NCI-H128 (cell line): Measurements from ENCODE around the gene OR5B17.
"Not testable (repeated sequence)": the region's sequence is repeated elsewhere in the genome, so short reads cannot be mapped to it uniquely, and the experiment has no call there.

Source experiments
- DNase-seq: peaks from one replicate; lab custom pipeline; 2025; ENCODE audit not compliant: unreplicated experiment; lab: John Stamatoyannopoulos, UW

The OR5B17 gene

DNA sequence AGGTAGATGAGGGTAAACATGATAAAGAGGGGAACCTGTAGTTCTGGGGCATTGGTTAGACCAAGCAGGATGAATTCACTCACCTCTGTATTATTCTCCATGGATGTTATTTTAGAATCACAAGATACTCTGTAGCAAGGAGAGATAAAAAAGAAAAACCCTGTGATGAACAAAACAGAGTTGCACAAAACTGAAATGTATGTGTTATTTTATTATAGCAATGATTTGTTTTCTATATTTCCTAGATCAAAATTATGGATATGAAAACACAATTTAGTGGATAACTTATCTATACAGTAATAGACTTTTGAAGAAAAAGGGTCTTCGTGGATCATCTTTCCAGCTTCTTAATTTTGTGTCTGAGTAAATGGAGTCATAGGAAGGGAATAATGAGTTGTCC is at the start of gene OR5B17:
Gene OR5B17, minus strand, starts transcription at position 101 of the 400 bp plus-strand sequence. Its CDS starts 0 bp downstream, at position 101.
- no peak for DNase-seq

DNA sequence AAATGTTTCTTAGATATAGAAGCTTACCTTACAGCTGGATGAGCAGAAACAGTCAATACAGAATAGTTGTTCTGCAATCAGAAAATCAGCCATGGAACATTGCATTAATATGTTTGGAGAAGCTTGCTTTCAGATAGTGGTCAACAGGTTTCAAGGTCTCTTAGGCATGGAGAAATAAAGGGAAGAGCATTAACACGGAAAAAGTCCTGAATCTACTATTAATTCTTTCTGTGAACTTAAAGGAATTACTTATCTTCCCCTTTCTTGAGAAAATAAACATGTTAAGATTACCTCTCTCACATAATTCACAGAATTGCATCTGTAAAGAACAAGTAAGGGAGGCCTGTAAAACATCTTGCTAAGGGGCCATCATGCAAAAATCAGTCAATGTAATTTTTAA is 47.9 kb upstream of the OR5B17 start, which contains the start of gene OR5B3:
Gene OR5B3, minus strand, starts transcription at position 101 of the 400 bp plus-strand sequence. CDS start 3,465 bp downstream, outside the sequence.
- DNase-seq: no peak

GRCh38 chr11:58399622-58400021 is 40.8 kb upstream of the OR5B17 start:
- not testable (repeated sequence) for DNase-seq

GRCh38 chr11:58395581-58395980 is 36.7 kb upstream of the OR5B17 start:
- DNase-seq: no peak

DNA sequence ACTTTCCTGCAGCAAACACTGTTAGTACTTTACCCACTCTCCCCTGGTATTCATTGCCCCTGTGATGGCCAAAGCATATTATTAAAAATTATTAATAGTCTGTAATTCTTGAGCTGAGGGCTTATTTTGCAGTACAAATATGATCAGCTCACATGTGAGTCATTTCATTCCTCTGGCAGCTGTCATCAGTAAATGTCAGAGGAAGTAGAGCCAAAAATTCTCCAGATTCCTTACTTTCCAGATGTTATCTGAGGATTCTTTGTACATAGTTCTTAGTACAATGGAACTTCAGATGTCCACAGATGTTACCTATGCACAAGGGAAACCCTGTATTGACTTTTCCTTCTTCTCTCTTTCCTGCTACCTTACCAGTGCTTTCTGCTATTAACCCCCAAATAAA is 35.3 kb upstream of the OR5B17 start:
- DNase-seq: no peak

DNA sequence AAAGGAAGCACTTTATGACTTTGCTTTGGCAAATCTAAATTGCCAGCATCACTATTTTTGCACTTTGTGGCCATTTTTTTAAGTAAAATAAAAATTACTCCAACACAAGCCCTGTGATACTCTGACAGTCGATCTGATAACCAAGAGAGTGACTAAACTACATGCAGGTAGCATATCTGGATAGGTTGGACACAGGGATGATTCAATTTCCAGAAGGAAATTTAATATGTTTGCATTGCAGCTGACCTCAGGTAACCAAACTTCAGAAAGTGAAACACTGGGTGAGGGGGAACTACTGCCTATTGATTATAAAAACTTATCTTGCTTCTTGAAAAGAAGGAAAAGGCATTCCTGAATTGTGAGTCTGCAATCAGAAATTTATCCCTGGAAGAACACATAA is 33.9 kb upstream of the OR5B17 start:
- no peak for DNase-seq

GRCh38 chr11:58391879-58392278 is 33.0 kb upstream of the OR5B17 start:
- DNase-seq: no peak

GRCh38 chr11:58390551-58391063 is 31.7 kb upstream of the OR5B17 start:
- DNase-seq: no peak

GRCh38 chr11:58354727-58355126 is 4.1 kb downstream of the OR5B17 start:
- no peak for DNase-seq

- DNase-seq: no peak
These were observed 13.7 kb downstream of the OR5B17 start for GRCh38 chr11:58345204-58345603.

GRCh38 chr11:58334708-58335107 is 24.2 kb downstream of the OR5B17 start:
- no peak for DNase-seq

DNA sequence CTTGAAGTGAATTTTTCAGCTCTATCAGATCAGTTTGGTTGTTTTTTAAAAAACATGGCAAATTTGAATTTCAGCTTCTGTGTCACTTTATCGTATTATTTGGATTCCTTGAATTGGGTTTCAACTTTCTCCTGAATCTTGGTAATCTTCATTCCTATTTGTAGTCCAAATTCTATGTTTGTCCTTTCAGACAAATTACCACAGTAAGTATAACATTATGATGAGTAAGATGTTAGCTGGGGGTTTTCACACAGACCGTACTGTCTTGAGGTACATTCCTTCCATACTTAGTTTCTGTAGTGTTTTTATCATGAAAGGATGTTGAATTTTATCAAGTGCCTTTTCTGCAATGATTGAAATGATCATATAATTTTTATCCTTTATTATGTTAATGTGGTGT is 28.0 kb downstream of the OR5B17 start:
- no peak for DNase-seq

- no peak for DNase-seq
These were observed 40.3 kb downstream of the OR5B17 start for GRCh38 chr11:58318532-58318931.

GRCh38 chr11:58316142-58316541 is 42.7 kb downstream of the OR5B17 start:
- DNase-seq: no peak
